GM19468 (cell line): ENCODE measurements around the gene KIF25.
"Not testable (repeated sequence)": the region's sequence is repeated elsewhere in the genome, so short reads cannot be mapped to it uniquely, and the experiment has no call there.

Experiments used
- ATAC-seq: cut with Tn5 transposase; IDR thresholded peaks from one replicate; pipeline ENCODE4 v1.9.1; 2021; ENCODE audit warnings: mild to moderate bottlenecking, moderate library complexity, moderate number of reproducible peaks; ENCODE audit not compliant: unreplicated experiment; ENCODE audit errors: extremely low read depth

KIF25 gene

GRCh38 chr6:167974640-167975344 is 22.7 kb upstream of the KIF25 start:
- ATAC-seq, result no peak

- no peak for ATAC-seq
These were observed 22.0 kb upstream of the KIF25 start for GRCh38 chr6:167975458-167975857.

- not testable (repeated sequence) for ATAC-seq
These were observed 21.3 kb upstream of the KIF25 start for GRCh38 chr6:167976116-167976657.

- ATAC-seq, result no peak
These were observed 20.8 kb upstream of the KIF25 start for GRCh38 chr6:167976708-167977107.

GRCh38 chr6:167977717-167978467 is 19.6 kb upstream of the KIF25 start:
- no peak for ATAC-seq

- no peak for ATAC-seq
These were observed 18.9 kb upstream of the KIF25 start for GRCh38 chr6:167978607-167979006.

GRCh38 chr6:167979436-167980139 is 17.9 kb upstream of the KIF25 start:
- no peak for ATAC-seq

GRCh38 chr6:167980911-167981580 is 16.4 kb upstream of the KIF25 start:
- no peak for ATAC-seq

- no peak for ATAC-seq
These were observed 15.5 kb upstream of the KIF25 start for GRCh38 chr6:167981916-167982462.

GRCh38 chr6:167984144-167984719 is 13.2 kb upstream of the KIF25 start:
- no peak for ATAC-seq

- ATAC-seq, result no peak
These were observed 12.4 kb upstream of the KIF25 start for GRCh38 chr6:167984876-167985604.

- ATAC-seq, result no peak
These were observed 11.4 kb upstream of the KIF25 start for GRCh38 chr6:167985911-167986595.

- no peak for ATAC-seq
These were observed 9.9 kb upstream of the KIF25 start for GRCh38 chr6:167987396-167988153.

- no peak for ATAC-seq
These were observed 9.3 kb upstream of the KIF25 start for GRCh38 chr6:167988154-167988495.

GRCh38 chr6:167988945-167989841 is 8.3 kb upstream of the KIF25 start:
- ATAC-seq, result no peak

- ATAC-seq, result no peak
These were observed 7.2 kb upstream of the KIF25 start for GRCh38 chr6:167990016-167990945.
